ENCODE measurements around the gene CCNY. TPM values are rescaled to one million over a fixed set of nuclear protein-coding genes. Genes with fewer than 3 reads are reported as not detected.
A peak's percentile ranks its signal among the peaks of the same experiment; 100 is the strongest.

The CCNY gene
- total RNA-seq, 6 experiments from 2014 or later: 22.4 to 49.2 (median 41.4) TPM

DNA sequence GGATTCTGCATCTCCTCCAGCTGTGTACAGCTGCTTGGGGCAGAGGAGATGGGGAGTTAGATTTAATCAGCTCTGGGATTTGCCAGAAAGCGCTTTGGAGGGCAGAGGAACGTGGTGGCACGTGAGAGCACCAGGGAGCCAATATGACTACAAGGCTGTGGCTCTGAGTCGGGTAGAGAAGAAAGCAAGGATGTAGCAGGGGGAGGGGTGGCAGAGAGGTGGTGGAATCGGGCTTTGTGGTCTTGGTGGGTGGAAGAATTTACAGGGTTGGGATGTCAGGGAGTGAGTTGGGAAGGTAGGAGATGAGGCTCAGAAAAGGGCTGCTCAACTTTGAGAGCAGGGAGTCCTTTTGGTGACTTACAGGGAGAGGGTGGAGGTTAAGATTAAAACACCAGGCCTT, 113.6 kb downstream of the CCNY start:
- DNase-seq: no peak
- Histone ChIP-seq H3K9me3 (no peaks in the 10 kb centered on the region), H3K36me3 (no peaks in the 10 kb centered on the region), H3K4me3 (no peak overlapping the region), H3K27me3 (no peaks in the 10 kb centered on the region), H3K4me1 (peaks cover 0 to 72% (median 24%) of the 10 kb centered on the region in 4 donors), H3K27ac (no peak overlapping the region)
- intact Hi-C loops (cut with DNase I): no loop called here
- no peak for TF ChIP-seq POLR2A (IDR thresholded peaks at IDR 0.05)
- TF ChIP-seq, protein P1, sequence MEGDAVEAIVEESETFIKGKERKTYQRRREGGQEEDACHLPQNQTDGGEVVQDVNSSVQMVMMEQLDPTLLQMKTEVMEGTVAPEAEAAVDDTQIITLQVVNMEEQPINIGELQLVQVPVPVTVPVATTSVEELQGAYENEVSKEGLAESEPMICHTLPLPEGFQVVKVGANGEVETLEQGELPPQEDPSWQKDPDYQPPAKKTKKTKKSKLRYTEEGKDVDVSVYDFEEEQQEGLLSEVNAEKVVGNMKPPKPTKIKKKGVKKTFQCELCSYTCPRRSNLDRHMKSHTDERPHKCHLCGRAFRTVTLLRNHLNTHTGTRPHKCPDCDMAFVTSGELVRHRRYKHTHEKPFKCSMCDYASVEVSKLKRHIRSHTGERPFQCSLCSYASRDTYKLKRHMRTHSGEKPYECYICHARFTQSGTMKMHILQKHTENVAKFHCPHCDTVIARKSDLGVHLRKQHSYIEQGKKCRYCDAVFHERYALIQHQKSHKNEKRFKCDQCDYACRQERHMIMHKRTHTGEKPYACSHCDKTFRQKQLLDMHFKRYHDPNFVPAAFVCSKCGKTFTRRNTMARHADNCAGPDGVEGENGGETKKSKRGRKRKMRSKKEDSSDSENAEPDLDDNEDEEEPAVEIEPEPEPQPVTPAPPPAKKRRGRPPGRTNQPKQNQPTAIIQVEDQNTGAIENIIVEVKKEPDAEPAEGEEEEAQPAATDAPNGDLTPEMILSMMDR (IDR thresholded peaks at IDR 0.05): no peak
- WGBS (ENCODE audit: insufficient coverage, low coverage, low lambda C conversion rate, missing lambda C conversion rate): 81% methylated on average over 5 of the region's 5 CpGs
- no peak for ATAC-seq

DNA sequence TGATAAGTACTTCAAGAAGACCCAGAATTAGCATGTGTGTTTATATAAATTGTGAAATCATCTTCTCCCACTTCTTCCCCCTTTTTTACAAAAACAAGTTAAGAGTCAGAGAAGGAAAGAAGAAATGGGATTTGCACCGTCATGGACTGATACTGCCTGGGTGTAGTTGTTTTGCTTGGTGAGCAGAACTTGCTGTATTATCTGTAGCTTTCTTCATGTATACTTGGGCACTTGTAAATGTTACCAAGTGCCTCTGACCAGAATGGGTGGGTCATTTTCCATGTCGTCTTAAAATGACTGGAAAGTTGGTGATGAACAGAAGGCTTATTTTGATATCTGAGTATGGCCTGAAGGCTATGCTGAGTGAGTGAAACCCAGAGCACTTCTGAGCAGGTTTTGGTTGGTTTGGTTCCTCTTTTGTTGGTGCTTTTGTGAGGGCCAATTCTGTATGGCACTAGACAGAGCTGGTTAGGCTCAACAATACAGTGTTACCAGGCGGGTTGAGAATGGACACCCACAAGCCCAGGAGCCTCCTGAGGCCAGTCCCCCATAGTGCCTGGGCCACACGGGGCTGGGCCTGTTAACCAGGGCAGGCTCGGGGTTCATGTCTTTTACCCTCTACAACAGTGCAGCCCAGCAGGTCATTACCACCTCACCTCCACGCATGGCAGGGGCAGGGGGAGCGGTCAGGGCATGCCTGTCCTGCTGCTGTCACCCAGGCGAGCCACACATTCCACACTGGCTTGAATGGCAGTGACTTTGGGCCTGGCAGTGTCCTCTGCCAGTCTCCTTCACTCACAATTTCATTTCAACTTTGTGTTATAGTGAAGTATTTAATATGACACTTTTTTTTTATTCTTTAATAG, 115.1 kb downstream of the CCNY start:
- intact Hi-C loops (cut with DNase I): no loop called here
- WGBS (ENCODE audit: insufficient coverage, low coverage, low lambda C conversion rate, missing lambda C conversion rate): 53% methylated on average over 4 of the region's 8 CpGs
- peaks cover 0 to 74% (median 24%) of the 10 kb centered on the region in 4 donors for H3K4me1 ChIP-seq

DNA sequence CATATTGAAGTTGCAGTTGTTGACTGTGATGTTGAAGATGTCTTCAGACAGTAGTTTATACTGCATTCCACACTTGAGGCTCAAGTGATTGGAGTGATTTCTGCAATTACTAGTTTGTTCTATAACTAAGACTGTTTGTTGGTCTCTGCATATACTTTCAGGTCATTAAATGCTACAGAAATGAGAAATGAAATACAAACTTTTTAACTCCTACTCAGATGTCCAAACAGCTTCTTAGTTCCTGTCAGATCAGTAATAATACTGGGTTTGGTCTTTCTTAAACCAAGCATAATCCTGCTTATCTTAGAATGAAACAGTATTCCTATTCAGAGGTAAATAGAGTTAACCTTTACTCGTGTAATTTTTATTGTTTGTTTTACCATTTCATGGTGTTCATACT, 115.9 kb downstream of the CCNY start:
- Histone ChIP-seq H3K27ac (peak overlapping the region; percentile 28 to 68 (median 57)), H3K4me1 (peaks cover 0 to 68% (median 21%) of the 10 kb centered on the region in 4 donors), H3K27me3 (no peaks in the 10 kb centered on the region), H3K36me3 (no peaks in the 10 kb centered on the region), H3K9me3 (no peaks in the 10 kb centered on the region), H3K4me3 (no peak overlapping the region)
- intact Hi-C loops (cut with DNase I): no loop called here
- no peak for DNase-seq
- no peak for ATAC-seq
- TF ChIP-seq POLR2A (IDR thresholded peaks at IDR 0.05): no peak
- TF ChIP-seq, protein P1 (IDR thresholded peaks at IDR 0.05): no peak
- WGBS (ENCODE audit: insufficient coverage, low coverage, low lambda C conversion rate, missing lambda C conversion rate): 19% methylated on average over 1 of the region's 1 CpG

More for the DNA sequence above, 115.1 kb downstream of the CCNY start:
- peak in 2 of 3 donors; percentile 54 to 66 for DNase-seq
- Histone ChIP-seq H3K36me3 (no peaks in the 10 kb centered on the region), H3K4me3 (no peak overlapping the region), H3K9me3 (no peaks in the 10 kb centered on the region), H3K27ac (peak overlapping the region; percentile 28 to 68 (median 57)), H3K27me3 (no peaks in the 10 kb centered on the region)
- ATAC-seq: peak; percentile 6 to 33 (median 26)
- TF ChIP-seq POLR2A (IDR thresholded peaks at IDR 0.05): no peak
- TF ChIP-seq, protein P1 (IDR thresholded peaks at IDR 0.05): no peak

DNA sequence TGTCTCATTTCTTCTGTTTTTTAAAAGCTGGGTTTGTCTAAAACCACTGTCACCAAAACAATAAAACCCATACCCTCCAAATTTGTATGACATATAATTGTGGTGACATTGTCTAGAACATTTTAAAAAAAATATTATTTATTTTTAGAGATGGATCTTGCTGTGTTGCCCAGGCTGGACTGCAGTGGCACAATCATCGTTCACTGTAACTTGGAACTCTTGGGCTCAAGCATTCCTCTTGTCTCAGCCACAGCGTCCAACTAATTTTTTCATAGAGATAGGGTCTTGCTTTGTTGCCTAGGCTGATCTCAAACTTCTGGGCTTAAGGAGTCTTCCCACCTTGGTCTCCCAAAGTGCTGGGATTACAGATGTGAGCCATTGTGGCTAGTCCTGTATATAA, 116.5 kb downstream of the CCNY start:
- Histone ChIP-seq H3K4me1 (peaks cover 0 to 61% (median 17%) of the 10 kb centered on the region in 4 donors), H3K9me3 (no peaks in the 10 kb centered on the region), H3K27me3 (no peaks in the 10 kb centered on the region), H3K4me3 (no peak overlapping the region), H3K27ac (no peak overlapping the region), H3K36me3 (no peaks in the 10 kb centered on the region)
- 87% methylated on average over 2 of the region's 2 CpGs for WGBS (ENCODE audit: insufficient coverage, low coverage, low lambda C conversion rate, missing lambda C conversion rate)
- intact Hi-C loops (cut with DNase I): no loop called here
- DNase-seq: no peak
- ATAC-seq: no peak
- no peak for TF ChIP-seq POLR2A (IDR thresholded peaks at IDR 0.05)
- TF ChIP-seq, protein P1 (IDR thresholded peaks at IDR 0.05): no peak
